ENCODE measurements around the gene CDH22.

CDH22 gene

GRCh38 chr20:46240881-46241280 is 67.4 kb downstream of the CDH22 start:
- no peak for DNase-seq (ENCODE audit: low spot score)

GRCh38 chr20:46240065-46240464 is 68.2 kb downstream of the CDH22 start:
- no peak for DNase-seq (ENCODE audit: low spot score)

GRCh38 chr20:46237736-46238135 is 70.6 kb downstream of the CDH22 start:
- no peak for DNase-seq (ENCODE audit: low spot score)

- no peak for DNase-seq (ENCODE audit: low spot score)
Measured at GRCh38 chr20:46237227-46237626, 71.1 kb downstream of the CDH22 start.

GRCh38 chr20:46235077-46235476 is 73.2 kb downstream of the CDH22 start:
- DNase-seq (ENCODE audit: low spot score) = no peak

GRCh38 chr20:46233701-46234100 is 74.6 kb downstream of the CDH22 start:
- no peak for DNase-seq (ENCODE audit: low spot score)

GRCh38 chr20:46232539-46232938 is 75.8 kb downstream of the CDH22 start:
- DNase-seq (ENCODE audit: low spot score) = no peak

- no peak for DNase-seq (ENCODE audit: low spot score)
Measured at GRCh38 chr20:46230801-46231282, 77.5 kb downstream of the CDH22 start.

- no peak for DNase-seq (ENCODE audit: low spot score)
Measured at GRCh38 chr20:46230106-46230491, 78.2 kb downstream of the CDH22 start.

GRCh38 chr20:46229478-46230105 is 78.7 kb downstream of the CDH22 start:
- DNase-seq (ENCODE audit: low spot score) = no peak

- no peak for DNase-seq (ENCODE audit: low spot score)
Measured at GRCh38 chr20:46228670-46229069, 79.6 kb downstream of the CDH22 start.

GRCh38 chr20:46227272-46227767 is 81.0 kb downstream of the CDH22 start:
- no peak for DNase-seq (ENCODE audit: low spot score)

GRCh38 chr20:46226602-46227001 is 81.7 kb downstream of the CDH22 start:
- DNase-seq (ENCODE audit: low spot score) = no peak

- peak; percentile 94 for DNase-seq (ENCODE audit: low spot score)
Measured at GRCh38 chr20:46222521-46223007, 85.7 kb downstream of the CDH22 start.

- peak; percentile 88 for DNase-seq (ENCODE audit: low spot score)
Measured at GRCh38 chr20:46221256-46221833, 87.0 kb downstream of the CDH22 start.

GRCh38 chr20:46220455-46221207 is 87.7 kb downstream of the CDH22 start:
- DNase-seq (ENCODE audit: low spot score) = peak; percentile 77

- DNase-seq (ENCODE audit: low spot score) = no peak
Measured at GRCh38 chr20:46219920-46220319, 88.4 kb downstream of the CDH22 start.

GRCh38 chr20:46219190-46219589 is 89.1 kb downstream of the CDH22 start:
- no peak for DNase-seq (ENCODE audit: low spot score)

GRCh38 chr20:46218656-46219055 is 89.6 kb downstream of the CDH22 start:
- peak; percentile 44 for DNase-seq (ENCODE audit: low spot score)

GRCh38 chr20:46217583-46217982 is 90.7 kb downstream of the CDH22 start:
- DNase-seq (ENCODE audit: low spot score) = no peak

GRCh38 chr20:46216770-46217464 is 91.4 kb downstream of the CDH22 start:
- DNase-seq (ENCODE audit: low spot score) = no peak

All from cerebellar cortex (tissue), 1 donor.